ENCODE measurements around the gene KRTAP27-1. TPM values are rescaled to one million over a fixed set of nuclear protein-coding genes. Genes with fewer than 3 reads are reported as not detected.

KRTAP27-1 gene
- not detected in 2 replicates for total RNA-seq

GRCh38 chr21:30337276-30337744 lies at the start of gene KRTAP27-1:
TSS of gene KRTAP27-1 (minus strand) at chr21:30337694. CDS start at chr21:30337668, 26 bp downstream.

GRCh38 chr21:30372139-30372770 lies 34.8 kb upstream of the KRTAP27-1 start, which contains the start of gene KRTAP13-2:
TSS of gene KRTAP13-2 (minus strand) at chr21:30372271. CDS start at chr21:30372213, 58 bp downstream.

GRCh38 chr21:30348506-30348905 lies 11.0 kb upstream of the KRTAP27-1 start, which contains the start of gene KRTAP23-1:
TSS of gene KRTAP23-1 (minus strand) at chr21:30348606. CDS start at chr21:30348606, 0 bp downstream.

GRCh38 chr21:30320215-30320614 lies 17.3 kb downstream of the KRTAP27-1 start, which contains the start of gene KRTAP26-1:
TSS of gene KRTAP26-1 (minus strand) at chr21:30320315. CDS start at chr21:30320035, 280 bp downstream.

GRCh38 chr21:30289215-30289614 lies 48.3 kb downstream of the KRTAP27-1 start, which contains the start of gene KRTAP25-1:
TSS of gene KRTAP25-1 (minus strand) at chr21:30289514. CDS start at chr21:30289490, 24 bp downstream.

Other genes starting within 250 kb of the KRTAP27-1 start
- gene CLDN17, start 170.9 kb downstream of the KRTAP27-1 start, total RNA-seq, result not detected in 2 replicates
- gene CLDN8, start 121.6 kb downstream of the KRTAP27-1 start, total RNA-seq, result not detected in 2 replicates
- gene KRTAP24-1, start 54.7 kb downstream of the KRTAP27-1 start, total RNA-seq, result not detected in 2 replicates
- gene KRTAP25-1, start 48.2 kb downstream of the KRTAP27-1 start, total RNA-seq, result not detected in 2 replicates
- not detected in 2 replicates for gene KRTAP26-1, start 17.4 kb downstream of the KRTAP27-1 start, total RNA-seq
- gene KRTAP23-1, start 10.9 kb upstream of the KRTAP27-1 start, total RNA-seq, result not detected in 2 replicates
- not detected in 2 replicates for gene KRTAP13-2, start 34.6 kb upstream of the KRTAP27-1 start, total RNA-seq
- not detected in 2 replicates for gene KRTAP13-1, start 58.3 kb upstream of the KRTAP27-1 start, total RNA-seq
- gene KRTAP13-3, start 88.2 kb upstream of the KRTAP27-1 start, total RNA-seq, result not detected in 2 replicates
- gene KRTAP13-4, start 92.5 kb upstream of the KRTAP27-1 start, total RNA-seq, result not detected in 2 replicates
- not detected in 2 replicates for gene KRTAP15-1, start 102.6 kb upstream of the KRTAP27-1 start, total RNA-seq
- gene KRTAP19-1, start 142.7 kb upstream of the KRTAP27-1 start, total RNA-seq, result not detected in 2 replicates
- gene KRTAP19-2, start 149.7 kb upstream of the KRTAP27-1 start, total RNA-seq, result not detected in 2 replicates
- gene KRTAP19-3, start 154.3 kb upstream of the KRTAP27-1 start, total RNA-seq, result not detected in 2 replicates
- not detected in 2 replicates for gene KRTAP19-4, start 159.5 kb upstream of the KRTAP27-1 start, total RNA-seq
- not detected in 2 replicates for gene KRTAP19-5, start 164.4 kb upstream of the KRTAP27-1 start, total RNA-seq
- not detected in 2 replicates for gene KRTAP19-6, start 204.2 kb upstream of the KRTAP27-1 start, total RNA-seq
- not detected in 2 replicates for gene KRTAP19-7, start 223.6 kb upstream of the KRTAP27-1 start, total RNA-seq

Data from mesangial cell (primary cell).